Fibroblast of skin of back (primary cell): ENCODE results near the gene ADARB1. TPM values are rescaled to one million over a fixed set of nuclear protein-coding genes. Genes with fewer than 3 reads are reported as not detected.
"Not testable (repeated sequence)": the region's sequence is repeated elsewhere in the genome, so short reads cannot be mapped to it uniquely, and the experiment has no call there.

ENCODE experiments used
- DNase-seq: peaks from one replicate; pipeline ENCODE4 v3.0.0-alpha.2; 2013
- polyA plus RNA-seq, 2 experiments: library from polyadenylated mRNA; unstranded; fragments of 120-200 nt; gene quantifications; one replicate each; pipeline ENCODE4 v1.2.1, GENCODE V29; 2013; ENCODE audit not compliant: insufficient read length in 2 of 2

Gene ADARB1, protein sequence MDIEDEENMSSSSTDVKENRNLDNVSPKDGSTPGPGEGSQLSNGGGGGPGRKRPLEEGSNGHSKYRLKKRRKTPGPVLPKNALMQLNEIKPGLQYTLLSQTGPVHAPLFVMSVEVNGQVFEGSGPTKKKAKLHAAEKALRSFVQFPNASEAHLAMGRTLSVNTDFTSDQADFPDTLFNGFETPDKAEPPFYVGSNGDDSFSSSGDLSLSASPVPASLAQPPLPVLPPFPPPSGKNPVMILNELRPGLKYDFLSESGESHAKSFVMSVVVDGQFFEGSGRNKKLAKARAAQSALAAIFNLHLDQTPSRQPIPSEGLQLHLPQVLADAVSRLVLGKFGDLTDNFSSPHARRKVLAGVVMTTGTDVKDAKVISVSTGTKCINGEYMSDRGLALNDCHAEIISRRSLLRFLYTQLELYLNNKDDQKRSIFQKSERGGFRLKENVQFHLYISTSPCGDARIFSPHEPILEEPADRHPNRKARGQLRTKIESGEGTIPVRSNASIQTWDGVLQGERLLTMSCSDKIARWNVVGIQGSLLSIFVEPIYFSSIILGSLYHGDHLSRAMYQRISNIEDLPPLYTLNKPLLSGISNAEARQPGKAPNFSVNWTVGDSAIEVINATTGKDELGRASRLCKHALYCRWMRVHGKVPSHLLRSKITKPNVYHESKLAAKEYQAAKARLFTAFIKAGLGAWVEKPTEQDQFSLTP
- 26.3 TPM for polyA plus RNA-seq (2013, experiment 1 of 2; ENCODE audit: insufficient read length)
- polyA plus RNA-seq (2013, experiment 2 of 2; ENCODE audit: insufficient read length) = 38.8 TPM

DNA sequence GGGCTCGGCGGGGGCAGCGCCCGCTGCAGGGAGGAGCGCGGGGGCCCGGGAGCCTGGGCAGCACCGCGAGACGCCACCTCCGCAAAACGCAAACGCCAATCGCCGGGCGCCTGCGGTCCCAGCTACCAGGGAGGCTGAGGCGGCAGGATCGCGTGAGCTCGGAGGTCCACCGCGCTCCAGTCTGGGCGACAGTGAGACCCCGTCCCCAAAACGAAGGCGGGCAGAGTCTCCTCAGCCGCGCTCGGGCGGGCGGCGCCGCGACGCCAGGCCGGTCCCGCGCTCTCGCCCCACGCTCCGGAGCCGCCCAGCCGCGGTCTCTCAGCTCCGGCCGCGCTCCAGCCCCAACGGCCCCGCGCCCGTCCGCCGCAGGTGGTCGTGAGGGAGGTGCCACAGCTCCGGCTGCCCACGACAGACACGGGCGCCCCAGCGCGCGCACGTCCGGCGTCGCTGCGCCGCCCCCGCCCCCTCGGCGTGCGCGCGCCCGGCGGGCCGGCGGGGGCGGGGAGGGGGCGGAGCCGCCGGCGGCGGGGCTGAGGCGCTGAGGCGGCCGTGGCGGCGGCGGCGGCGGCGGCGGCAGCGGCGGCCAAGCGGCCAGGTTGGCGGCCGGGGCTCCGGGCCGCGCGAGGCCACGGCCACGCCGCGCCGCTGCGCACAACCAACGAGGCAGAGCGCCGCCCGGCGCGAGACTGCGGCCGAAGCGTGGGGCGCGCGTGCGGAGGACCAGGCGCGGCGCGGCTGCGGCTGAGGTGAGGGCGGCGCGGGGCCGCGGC is at the start of gene ADARB1:
TSS of gene ADARB1 (plus strand) at position 533 of the 770 bp plus-strand sequence. CDS start 97,077 bp downstream, outside the sequence.
- DNase-seq = peak; percentile 67

DNA sequence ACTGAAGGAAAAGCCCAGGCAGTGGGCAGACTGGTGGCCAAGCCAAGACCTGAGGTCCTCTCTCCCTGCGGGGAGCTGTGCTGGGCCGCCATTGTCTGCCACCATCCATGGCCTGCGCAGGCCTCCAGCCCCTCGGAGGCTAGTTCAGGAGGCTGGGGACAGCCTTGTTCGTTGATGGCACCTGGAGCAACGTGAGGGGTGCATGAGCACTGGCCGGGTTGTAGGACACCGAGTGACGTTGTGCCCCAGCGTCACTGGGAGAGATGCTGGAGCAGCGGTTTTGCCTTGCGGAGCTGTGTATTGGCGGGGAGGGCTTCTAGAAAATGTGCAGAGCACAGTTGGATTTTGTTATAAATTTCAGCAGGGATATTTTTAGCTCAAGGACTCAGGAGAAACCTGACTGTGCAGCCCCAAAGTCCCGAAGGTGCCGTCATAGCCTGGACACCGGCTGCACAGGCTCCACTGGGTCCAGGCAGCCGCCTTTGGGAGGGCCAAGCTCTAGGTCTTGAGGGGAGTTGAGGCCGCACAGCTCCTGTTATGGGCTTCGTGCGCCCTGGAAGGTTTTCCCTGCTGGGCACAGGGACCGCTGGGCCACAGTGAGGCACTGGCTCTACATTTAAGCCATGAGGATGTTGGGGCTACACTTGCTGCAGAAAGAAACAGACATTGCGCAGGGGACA is 48.2 kb upstream of the ADARB1 start:
- no peak for DNase-seq

DNA sequence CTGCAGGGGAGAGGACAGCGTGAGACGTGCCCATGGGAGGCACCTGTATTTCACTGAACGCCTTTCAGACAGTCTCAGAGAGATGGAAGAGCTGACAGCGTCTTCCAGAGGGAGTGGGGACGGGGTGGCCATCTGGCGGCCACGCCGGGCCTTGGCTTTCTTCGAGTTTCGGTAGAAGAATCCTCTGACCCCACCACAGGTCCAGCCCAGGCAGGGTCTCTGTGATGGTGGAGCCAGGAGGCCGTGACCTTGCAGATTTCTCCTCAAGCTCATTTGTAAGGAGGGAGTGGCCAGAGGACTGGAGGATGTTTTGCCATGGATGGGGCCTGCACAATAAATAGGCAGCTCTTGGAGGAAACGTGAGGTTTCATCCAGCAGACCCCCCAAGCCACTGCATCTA is 47.6 kb upstream of the ADARB1 start:
- no peak for DNase-seq

DNA sequence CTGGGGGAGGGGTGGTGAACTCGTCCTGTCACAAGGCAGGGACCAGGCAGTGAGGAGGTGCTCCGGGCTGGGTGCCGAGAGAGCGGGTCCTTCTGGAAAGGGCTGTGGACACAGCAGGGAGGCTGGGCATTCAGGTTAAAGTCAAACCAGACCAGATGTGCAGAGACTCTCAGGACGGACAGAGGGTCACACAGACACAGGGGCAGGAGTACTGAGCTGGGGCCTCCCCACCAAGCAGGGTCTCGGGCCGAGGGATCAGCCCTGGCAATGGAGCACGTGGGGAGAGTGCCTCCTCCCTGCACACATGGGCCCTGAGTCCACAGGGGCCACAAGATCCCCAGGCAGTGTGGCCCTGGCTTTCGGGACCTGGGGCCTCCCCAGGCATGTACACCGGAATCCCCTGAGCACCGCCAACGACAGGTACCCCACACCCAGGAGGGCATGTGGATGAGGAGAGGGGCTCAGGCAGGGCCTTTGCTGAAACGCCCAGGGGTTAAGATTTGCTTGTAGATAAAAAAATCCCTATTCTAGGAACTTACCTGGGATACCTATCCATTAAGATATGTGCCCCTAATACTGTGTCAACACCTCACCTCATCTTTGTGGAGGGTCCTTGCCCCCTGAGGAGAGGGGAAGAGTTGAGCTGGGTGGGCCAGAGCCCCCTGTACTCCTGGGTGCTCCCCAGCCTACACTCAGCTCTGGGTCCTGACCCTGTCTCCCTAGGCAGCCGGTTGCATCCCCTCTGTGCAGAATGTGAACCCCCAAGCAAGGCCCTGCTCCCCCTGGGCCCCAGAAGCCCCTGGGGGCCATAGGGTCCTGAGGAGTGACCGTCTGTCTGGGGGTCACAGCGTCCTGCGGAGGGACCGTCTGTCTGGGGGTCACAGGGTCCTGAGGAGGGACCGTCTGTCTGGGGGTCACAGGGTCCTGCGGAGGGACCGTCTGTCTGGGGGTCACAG is 46.9 kb upstream of the ADARB1 start:
- DNase-seq = no peak

DNA sequence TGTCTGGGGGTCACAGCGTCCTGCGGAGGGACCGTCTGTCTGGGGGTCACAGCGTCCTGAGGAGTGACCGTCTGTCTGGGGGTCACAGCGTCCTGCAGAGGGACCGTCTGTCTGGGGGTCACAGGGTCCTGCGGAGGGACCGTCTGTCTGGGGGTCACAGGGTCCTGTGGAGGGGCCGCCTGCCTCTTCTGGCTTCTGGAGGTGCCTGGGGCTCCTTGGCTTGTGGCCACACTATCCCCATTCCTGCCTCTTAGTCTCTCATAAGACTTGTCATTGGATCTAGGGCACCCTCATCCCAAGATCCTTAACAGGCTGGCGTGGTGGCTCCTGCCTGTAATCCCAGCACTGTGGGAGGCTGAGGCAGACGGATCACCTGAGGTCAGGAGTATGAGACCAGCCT is 45.7 kb upstream of the ADARB1 start:
- DNase-seq = not testable (repeated sequence)

DNA sequence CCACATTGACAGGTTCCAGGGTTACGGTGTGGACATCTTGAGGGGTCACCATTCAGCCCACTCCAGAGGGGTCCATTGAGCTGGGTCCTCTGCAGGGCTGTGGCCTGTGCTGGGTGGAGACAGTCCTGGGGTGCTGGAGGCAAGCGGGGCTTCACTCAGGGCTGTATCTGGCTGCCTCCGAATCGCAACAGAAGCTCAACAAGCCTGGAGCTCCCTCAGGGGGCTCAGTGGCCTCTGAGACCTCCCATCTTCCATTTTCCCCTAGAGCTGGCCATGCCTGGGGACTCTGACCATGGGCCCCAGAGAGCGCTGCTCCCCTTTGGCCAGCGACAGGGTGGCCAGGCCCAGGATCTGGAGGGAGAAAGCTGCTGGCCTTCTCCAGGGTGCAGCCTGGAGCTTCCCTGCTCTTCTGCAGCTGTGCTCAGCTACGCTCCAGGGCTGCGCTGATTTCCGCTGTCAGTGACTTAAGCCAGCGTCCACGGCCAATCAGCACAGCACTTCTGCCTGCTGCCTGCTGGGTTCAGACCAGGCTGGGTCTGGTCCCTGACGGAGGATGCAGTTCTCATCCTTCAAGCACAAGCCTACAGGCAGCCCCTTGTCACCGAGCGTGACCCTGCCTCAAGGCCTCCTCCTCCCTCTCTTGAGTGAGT is 45.0 kb upstream of the ADARB1 start:
- DNase-seq = no peak

DNA sequence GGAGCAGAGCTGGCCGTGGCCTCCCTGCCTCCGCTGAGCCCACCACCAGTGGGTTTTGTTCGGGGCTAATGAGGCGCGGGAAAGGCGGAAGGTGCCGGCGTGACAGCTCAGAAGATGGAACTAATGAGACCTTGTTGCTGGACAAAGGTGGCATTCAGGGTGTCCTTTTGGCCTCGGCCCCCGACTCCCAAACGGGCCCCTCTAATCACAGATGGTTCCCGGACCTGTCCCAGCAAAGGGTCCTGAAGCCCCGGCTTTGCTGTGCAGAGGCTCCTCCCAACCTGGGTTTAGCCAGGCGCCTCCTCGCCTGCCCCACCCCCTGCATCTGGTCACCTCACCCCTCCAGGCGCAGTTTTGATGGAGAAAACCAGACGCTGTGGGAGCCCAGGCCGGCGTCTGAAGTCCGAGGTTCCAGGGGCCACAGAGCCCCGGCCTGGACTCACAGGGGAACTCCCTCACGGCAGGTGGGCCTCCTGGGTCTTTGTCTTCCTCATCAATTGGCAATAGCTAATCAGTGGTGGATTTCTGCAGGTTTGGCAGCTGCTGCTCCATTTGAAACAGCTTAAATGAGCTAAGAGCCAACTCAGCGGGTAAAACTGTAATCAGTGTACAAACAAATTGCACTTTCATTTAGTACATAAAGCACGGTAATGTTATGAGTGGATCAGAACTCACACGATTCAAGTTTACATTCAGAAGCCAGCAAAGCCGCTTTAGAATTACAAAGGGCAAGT is 44.3 kb upstream of the ADARB1 start:
- DNase-seq = no peak

DNA sequence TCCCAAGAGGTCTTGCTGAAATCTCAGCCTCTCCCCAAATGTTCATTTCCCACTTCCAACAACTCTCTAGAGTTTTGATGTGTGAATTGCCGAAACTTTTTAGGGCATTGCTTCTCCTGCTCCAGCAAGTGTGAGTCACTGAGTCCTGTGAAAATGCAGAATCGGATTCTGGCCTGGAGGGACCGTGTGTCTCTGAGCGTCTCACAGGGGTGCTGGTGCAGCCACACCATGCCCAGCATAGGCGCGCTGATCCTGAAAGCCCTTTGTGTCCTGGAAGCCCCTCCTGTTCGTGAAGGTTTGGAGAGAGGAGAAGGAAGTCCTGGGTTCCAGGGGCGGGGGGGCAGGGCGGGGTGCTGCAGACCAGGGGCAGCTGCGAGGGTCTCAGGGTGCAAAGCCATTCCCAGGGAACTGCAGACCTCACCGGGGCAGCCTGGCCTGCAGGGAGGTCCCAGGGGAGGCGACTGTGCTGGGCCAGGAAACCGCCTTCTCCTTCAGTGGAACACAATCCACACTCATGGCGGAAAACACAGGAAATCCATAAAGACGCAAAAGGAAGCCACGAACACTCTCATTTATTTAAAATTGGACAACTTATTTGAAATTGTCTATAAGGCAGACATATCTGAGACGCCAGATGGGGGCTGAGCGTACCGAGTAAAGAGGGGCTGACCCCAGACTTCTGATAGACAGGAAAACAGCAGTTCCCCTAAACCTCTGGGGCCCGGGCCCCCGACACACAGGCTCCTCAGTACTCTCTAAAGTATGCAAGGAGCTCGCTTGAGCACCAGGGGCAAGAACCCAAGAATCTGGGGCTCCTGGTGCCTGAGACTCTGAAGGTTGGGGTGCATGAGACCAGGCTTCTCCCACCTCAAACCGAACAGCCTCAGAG is 43.5 kb upstream of the ADARB1 start:
- peak; percentile 39 for DNase-seq

DNA sequence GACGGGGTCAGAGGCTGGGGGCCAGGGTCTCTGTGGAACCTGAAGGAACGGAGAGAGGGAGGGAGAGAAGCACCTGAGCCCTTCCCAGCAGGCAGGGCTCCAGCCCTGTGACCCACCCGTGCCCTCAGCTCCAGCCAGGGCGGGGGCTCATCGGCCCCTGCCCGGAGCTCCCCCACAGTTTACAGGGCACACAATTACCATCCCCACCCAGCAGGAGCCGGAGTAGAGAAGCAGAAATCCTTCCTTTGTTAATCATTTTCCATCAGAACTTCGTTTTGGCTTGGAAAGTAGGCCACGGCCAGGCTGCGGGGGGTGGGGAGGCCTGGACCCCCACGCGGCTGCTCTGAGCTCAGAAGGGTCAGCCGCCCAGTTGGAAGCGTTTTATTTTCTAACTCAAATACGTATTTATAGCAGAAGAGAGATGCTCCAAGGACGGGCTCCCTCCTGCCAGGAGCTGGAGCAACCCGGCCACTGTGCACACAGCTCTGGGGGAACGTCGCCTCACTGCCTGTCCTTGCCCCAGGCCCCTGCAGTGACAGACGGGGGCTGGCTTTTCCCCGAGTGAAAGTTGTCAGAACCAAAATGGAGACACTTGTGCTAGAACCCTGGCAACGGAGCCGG is 42.7 kb upstream of the ADARB1 start:
- no peak for DNase-seq

DNA sequence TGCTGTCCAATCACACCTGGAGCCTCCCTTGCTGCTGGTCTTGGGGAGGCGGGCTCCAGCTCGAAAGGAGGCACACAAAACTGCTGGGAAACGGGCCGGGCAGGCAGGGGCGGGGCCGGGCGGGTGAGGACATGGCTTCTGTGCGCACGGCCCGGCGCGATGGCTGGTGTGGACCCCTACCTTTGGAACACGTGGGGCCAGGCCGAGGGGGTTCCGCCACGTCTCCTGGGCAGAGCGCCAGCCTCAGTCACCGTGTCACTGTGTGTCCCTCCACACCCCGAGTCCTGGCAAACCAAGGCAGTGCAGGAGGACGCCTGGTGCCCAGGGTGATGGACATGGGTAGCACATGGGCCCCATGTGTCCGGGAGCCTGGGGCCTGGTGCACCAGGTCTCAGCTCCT is 42.0 kb upstream of the ADARB1 start:
- DNase-seq = no peak

DNA sequence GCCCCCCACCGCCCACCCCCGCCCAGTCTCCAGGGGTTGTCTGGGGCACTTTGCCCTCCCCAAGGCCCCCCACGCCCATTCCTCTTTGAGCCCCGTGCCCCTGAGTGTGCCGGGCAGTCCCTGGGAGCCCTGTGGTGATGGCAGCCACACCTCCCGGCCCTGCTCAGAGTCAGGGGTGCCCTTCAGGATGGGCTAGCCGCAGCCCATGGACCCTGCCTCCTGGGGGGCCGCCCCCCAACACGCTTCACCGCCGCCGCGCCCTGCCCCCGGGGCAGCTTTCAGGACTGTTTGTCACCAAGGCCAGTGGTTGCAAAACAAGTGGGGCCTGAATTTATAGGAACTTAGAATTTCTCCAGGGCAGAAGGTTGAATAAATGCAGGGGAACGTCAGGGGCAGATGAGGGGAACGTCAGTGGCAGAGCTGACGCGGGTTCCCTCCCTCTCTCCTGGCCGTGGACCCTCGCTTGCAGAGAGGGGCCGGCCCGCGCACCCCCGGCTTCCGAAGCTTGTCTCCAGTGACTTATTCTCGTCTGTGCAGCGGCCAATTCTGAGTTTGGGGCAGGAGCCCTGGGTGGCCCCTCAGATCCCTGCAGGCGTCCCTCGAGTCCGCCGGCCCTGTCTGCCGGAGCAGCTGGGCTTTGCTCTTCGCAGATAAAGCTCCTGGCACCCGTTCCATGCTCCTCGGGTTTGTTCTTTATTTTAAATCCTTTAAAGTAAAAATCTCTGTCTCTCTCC is 41.2 kb upstream of the ADARB1 start:
- DNase-seq = no peak

DNA sequence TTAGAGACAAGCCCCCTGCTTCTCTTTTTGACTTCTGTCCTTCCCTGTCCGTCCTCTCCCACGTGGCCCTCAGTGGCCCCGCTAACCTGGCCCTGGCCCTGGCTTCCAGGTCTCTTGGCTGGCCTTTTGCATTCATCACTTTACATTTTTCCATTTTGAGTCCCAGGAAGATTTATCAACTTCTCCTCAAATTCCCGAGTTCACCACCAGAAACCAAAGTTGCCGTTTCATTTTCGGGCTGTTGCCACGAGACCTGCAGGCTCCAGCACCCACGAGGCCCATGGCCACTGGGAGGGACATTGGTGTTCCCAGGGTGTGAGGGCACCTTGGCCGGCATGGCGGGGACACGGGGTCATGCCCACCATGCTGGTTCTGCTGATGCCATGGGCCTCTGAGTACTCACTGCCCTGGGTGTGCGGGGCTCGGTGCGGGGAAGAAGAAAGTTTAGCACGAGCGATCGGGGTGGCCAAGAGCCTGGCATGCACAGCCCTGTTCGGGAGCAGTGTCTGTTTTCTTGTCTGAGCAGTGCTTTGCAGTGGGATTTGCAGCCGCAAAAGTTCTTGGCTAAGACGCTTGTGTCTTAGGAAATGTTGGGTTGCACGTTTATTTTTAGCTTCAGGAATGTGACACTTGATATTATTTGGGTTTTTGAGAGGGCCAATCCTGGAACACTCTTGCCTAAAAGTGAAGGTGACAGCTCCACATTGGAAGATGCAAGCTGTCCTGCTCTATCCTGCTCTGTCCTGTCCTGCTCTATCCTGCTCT is 40.4 kb upstream of the ADARB1 start:
- DNase-seq = peak; percentile 60

DNA sequence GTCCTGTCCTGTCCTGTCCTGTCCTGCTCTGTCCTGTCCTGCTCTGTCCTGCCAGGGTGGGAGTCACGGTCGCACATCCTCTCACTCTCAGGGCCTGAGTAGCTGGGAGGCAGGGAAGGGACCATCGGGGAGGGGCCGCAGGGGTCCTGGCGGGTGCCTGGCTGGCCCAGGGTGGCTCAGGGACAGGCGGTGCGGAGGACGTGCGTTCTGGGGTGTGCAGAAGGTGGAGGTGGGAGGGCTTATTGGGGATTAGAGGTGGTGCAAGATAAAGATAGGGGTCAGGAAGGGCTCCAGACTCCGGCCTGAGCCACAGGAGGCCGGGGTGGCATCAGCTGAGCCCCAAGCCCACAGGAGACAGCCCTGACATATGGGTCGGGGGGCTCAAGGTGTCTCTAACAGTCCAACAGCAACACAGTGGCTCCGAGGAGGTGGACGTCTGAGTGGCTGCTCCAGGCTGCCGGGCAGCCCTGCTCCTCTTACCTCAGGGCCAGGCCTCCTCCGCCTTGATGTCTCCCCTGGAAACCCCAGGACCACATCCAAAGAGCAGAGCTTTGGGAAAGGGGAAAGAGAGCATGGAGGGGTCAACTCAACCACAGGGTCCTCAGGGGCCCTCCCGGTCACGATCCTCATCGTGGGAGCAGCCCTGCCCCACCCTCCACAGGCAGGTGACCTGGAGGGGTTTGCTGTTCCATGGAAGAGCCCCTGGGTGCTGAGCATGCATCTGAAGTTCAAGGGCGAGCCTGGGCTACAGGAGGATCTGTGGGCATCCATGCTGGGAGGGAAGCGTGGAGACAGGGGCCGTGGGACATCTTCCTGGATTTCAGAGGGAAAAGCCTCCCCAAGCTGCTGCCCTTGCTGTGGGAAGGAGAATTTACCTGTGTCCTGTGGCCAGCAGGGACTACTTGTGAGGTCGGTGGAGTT is 39.6 kb upstream of the ADARB1 start:
- DNase-seq = no peak

DNA sequence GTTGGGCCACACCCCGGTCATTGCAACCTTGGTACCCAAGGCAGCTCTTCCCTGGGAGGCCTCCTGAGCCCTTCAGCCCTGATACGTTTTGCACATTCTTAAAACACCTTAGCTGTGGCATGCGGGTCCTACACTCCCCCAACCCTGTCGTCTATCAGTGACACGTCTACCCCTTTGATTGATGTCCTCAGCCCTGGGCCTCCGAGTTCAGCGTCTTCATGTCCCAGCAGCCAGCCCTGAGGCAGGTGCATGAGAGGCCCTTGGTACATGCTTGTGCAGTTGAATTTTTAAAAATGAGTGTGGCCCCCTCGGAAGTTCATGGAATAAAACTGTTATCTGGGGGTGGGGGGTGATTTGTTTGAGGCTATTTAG is 38.9 kb upstream of the ADARB1 start:
- DNase-seq = no peak

DNA sequence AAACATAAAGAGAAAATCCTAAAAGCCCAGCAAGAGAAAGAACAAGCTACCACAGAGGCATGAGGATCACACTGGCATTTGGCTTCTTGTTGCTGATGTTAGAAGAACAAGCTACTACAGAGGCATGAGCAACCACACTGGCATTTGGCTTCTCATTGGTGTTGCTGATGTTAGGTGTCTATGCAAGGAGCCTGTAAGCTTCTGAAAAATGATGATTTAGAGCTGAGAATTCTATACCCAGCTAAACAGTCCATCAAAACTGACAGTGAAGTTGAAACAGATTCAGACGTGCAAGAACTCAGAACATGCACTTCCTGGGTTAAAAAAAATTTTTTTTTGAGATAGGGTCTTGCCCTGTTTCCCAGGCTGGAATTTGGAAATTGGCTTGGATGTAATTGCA is 37.8 kb upstream of the ADARB1 start:
- DNase-seq = no peak

DNA sequence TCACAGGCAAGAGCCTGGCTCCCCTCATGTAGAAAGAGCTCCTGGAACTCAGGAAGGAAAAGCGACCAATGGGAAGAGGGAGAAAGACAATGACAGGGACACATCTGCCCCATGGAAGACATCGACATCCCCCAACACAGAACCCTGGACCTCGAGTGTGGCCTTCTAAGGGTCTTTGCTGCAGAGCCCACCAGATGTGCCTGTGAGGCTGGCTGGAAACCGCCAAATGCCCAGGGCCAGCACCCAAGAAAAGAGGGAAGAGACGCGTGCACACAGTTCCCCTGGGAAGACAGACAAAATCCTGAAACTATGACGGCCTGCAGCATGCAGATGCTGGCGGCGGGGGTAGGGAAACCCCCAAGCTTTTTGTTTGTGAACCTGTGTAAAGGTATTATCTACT is 36.4 kb upstream of the ADARB1 start:
- no peak for DNase-seq
